MM.1S (cell line): ENCODE data around the gene SLC25A4.

Experiments used
- DNase-seq: peaks from one replicate; pipeline ENCODE4 v3.0.0-alpha.2; 2015
- H2AFZ ChIP-seq: fragments of 300-600 bp; sonication (generic); 2 replicates; pipeline ENCODE4 v1.6.0; 2016; ENCODE audit warnings: antibody characterized with exemption, low read length
- H3F3A ChIP-seq: fragments of 300-600 bp; sonication (generic); 2 replicates; pipeline ENCODE4 v1.6.1; 2016; ENCODE audit warnings: mild to moderate bottlenecking, antibody characterized with exemption, low read length, moderate library complexity, mixed read lengths; ENCODE audit not compliant: insufficient read depth
- H3K27ac ChIP-seq: fragments of 300-600 bp; sonication (generic); 2 replicates; pipeline ENCODE4 v1.5.1; 2016; ENCODE audit warnings: mild to moderate bottlenecking, low read length
- H3K27me3 ChIP-seq: fragments of 300-600 bp; sonication (generic); replicated peaks from 2 replicates; pipeline ENCODE4 v1.6.0; 2016; ENCODE audit warnings: low read length; ENCODE audit not compliant: insufficient read depth
- H3K36me3 ChIP-seq: fragments of 300-600 bp; sonication (generic); replicated peaks from 2 replicates; pipeline ENCODE4 v1.6.1; 2016; ENCODE audit warnings: mild to moderate bottlenecking, low read length, mixed read lengths; ENCODE audit not compliant: insufficient read depth
- H3K4me1 ChIP-seq: fragments of 300-600 bp; sonication (generic); 2 replicates; pipeline ENCODE4 v1.6.1; 2016; ENCODE audit warnings: low read length, mixed read lengths
- H3K4me2 ChIP-seq: fragments of 300-600 bp; sonication (generic); 2 replicates; pipeline ENCODE4 v1.6.0; 2016; ENCODE audit warnings: low read depth, low read length
- H3K4me3 ChIP-seq: fragments of 300-600 bp; sonication (generic); 2 replicates; pipeline ENCODE4 v1.5.1; 2016; ENCODE audit warnings: low read length, mixed read lengths
- H3K79me2 ChIP-seq: fragments of 300-600 bp; sonication (generic); 2 replicates; pipeline ENCODE4 v1.6.1; 2016; ENCODE audit warnings: mixed run types, low read length, mixed read lengths
- H3K9ac ChIP-seq: fragments of 300-600 bp; sonication (generic); 2 replicates; pipeline ENCODE4 v1.6.1; 2016; ENCODE audit warnings: low read length, mixed read lengths
- H3K9me2 ChIP-seq: fragments of 300-600 bp; sonication (generic); replicated peaks from 2 replicates; pipeline ENCODE4 v1.6.1; 2016; ENCODE audit warnings: mild to moderate bottlenecking, low read length, mixed read lengths; ENCODE audit not compliant: insufficient read depth
- H3K9me3 ChIP-seq: fragments of 300-600 bp; sonication (generic); replicated peaks from 2 replicates; pipeline ENCODE4 v1.6.1; 2016; ENCODE audit warnings: mild to moderate bottlenecking, low read length, mixed read lengths; ENCODE audit not compliant: insufficient read depth
- H4K20me1 ChIP-seq: fragments of 300-600 bp; sonication (generic); 2 replicates; pipeline ENCODE4 v1.6.1; 2016; ENCODE audit warnings: mild to moderate bottlenecking, low read length, moderate library complexity, mixed read lengths; ENCODE audit not compliant: insufficient read depth
- EZH2 ChIP-seq: fragments of 300-600 bp; sonication (generic); optimal IDR thresholded peaks from 2 replicates; pipeline ENCODE3; 2017; ENCODE audit warnings: low read depth, mild to moderate bottlenecking, antibody characterized with exemption, low read length, mixed read lengths
- EZH2phosphoT487 ChIP-seq: fragments of 300-600 bp; sonication (generic); IDR thresholded peaks from 2 replicates; pipeline ENCODE4 v1.6.1; 2018; ENCODE audit warnings: antibody characterized with exemption, low read length
- TF ChIP-seq, protein P1 (sequence below): fragments of 300-600 bp; sonication (generic); IDR thresholded peaks from 2 replicates; pipeline ENCODE4 v1.5.1; 2016; ENCODE audit warnings: antibody characterized with exemption, low read length, mixed read lengths

SLC25A4 gene

DNA sequence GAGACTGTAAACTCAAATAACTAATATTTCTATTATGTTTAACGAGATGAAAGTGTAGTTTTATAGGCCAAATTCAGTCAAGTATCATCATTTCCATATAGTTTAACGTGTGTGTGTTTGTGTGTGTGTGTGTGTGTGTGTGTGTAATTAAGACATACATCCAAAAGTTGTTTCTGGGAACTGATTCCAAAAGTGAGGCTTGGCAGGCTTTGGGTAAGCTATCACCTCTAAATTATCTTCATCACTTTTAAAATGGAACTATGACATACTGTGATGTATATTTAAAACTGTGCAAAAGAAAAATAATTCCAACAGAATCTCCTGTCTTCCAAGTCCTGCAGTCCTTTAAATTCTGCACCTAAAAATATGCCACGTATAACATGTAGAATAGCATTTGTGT, 19.1 kb upstream of the SLC25A4 start:
- no peaks in the 10 kb centered on the region for H3K36me3 ChIP-seq
- no peak overlapping the region for H2AFZ ChIP-seq
- H3K9me3 ChIP-seq = no peaks in the 10 kb centered on the region
- H3K9me2 ChIP-seq = no peaks in the 10 kb centered on the region
- no peaks in the 10 kb centered on the region for H3K27me3 ChIP-seq
- H3K4me1 ChIP-seq = peaks cover 31% of the 10 kb centered on the region
- H3K4me3 ChIP-seq = no peak overlapping the region
- H3K9ac ChIP-seq = no peak overlapping the region
- no peak for TF ChIP-seq EZH2phosphoT487
- TF ChIP-seq, protein P1, sequence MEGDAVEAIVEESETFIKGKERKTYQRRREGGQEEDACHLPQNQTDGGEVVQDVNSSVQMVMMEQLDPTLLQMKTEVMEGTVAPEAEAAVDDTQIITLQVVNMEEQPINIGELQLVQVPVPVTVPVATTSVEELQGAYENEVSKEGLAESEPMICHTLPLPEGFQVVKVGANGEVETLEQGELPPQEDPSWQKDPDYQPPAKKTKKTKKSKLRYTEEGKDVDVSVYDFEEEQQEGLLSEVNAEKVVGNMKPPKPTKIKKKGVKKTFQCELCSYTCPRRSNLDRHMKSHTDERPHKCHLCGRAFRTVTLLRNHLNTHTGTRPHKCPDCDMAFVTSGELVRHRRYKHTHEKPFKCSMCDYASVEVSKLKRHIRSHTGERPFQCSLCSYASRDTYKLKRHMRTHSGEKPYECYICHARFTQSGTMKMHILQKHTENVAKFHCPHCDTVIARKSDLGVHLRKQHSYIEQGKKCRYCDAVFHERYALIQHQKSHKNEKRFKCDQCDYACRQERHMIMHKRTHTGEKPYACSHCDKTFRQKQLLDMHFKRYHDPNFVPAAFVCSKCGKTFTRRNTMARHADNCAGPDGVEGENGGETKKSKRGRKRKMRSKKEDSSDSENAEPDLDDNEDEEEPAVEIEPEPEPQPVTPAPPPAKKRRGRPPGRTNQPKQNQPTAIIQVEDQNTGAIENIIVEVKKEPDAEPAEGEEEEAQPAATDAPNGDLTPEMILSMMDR = no peak
- TF ChIP-seq EZH2 = no peak
- DNase-seq = no peak
- peak overlapping the region; percentile 93; the same call in 1 of the 2 replicates for H3K4me2 ChIP-seq
- no peak overlapping the region for H3K27ac ChIP-seq
- H3K79me2 ChIP-seq = no peaks in the 10 kb centered on the region
- H4K20me1 ChIP-seq = no peaks in the 10 kb centered on the region
- peaks cover 26% of the 10 kb centered on the region for H3F3A ChIP-seq

DNA sequence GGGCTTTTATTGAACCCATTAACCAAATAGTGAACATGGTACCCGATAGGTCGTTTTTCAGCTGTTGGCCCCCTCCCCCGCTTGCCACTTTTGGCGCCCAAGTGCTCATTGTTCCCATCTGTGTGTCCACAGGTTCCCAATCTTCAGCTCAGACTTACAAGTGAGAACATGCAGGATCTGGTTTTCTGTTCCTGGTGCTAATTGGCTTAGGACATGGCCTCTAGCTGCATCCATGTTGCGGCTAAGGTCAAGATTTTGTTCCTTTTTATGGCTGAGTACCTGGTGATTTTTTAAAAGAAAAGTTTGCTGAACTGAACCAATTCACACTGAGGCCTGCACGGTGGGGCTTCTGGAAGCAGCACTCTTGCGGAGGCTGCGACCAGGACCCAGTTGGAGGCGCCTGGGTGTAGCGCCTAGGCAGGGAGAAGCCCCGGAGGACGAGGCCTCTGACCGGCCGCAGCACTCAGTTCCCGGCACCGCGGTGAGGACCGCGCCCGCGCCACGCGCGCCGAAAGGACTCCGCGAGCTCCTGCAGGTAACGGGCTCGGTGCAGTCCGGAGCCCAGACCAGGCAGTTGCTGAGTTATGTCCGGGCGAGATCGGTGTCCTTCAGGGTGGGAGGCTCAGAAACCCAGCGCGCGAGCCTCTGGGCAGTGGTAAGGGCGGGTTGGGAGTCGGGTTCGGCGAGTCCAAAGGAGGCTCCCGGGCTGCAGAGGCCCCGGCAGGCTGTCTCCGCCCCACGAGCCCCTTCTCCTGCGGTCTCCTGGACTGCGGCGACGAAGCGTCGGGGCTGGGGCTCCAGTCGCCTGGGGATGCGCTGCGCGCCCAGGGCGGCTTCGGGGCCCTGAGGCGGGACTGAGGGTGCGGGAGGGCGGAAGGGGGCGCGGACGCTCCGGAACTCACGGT, 15.8 kb upstream of the SLC25A4 start:
- H2AFZ ChIP-seq = no peak overlapping the region
- no peaks in the 10 kb centered on the region for H3K36me3 ChIP-seq
- H3K4me1 ChIP-seq = peaks cover 16% of the 10 kb centered on the region
- peaks cover 14% of the 10 kb centered on the region for H3F3A ChIP-seq
- TF ChIP-seq EZH2phosphoT487 = no peak
- TF ChIP-seq, protein P1 = no peak
- TF ChIP-seq EZH2 = no peak
- no peaks in the 10 kb centered on the region for H3K79me2 ChIP-seq
- no peak overlapping the region for H3K4me2 ChIP-seq
- no peaks in the 10 kb centered on the region for H3K9me3 ChIP-seq
- H3K27me3 ChIP-seq = no peaks in the 10 kb centered on the region
- no peaks in the 10 kb centered on the region for H3K9me2 ChIP-seq
- no peak overlapping the region for H3K9ac ChIP-seq
- H3K4me3 ChIP-seq = no peak overlapping the region
- no peak for DNase-seq
- no peak overlapping the region for H3K27ac ChIP-seq
- H4K20me1 ChIP-seq = no peaks in the 10 kb centered on the region

DNA sequence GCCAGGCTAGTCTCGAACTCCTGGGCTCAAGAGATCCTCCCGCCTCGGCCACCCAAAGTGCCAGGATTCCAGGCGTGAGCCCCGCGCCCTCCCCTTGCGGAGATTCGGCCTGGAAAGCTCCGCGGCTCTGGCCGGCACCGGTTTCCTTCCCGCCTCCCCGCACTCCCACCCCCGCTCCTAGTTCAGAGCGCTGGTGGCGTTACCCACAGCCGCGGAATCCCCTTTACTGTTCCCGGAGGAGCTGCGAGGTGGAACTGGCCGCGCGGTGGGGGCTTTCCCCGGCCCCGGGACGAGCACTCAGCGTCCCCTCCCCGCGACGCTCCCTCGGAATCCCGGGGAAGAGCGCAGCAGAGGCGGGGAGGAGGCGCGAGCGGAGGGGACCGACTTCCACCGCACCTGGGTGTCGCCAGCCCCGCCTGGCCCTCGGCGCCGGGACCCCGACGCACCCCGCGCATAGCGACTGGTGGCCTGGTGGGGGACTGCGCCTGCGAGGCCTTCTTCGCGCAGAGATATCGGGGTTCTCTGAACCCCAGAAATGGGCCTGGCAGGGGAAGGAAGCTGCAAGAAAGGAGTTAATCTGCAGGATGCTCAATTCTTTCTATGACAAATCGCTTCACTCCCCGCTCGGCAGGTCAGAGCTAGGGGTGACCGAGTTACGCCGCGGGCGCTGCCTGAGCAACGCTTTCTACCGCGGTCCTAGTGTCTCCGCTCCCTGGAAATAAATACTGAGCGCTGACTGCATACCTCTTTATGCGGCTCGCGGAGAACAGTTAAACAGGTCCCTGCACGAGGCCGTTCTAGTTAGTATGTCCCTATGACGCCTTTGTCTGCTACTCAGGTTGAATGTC, 14.6 kb upstream of the SLC25A4 start:
- peaks cover 7% of the 10 kb centered on the region for H3K4me1 ChIP-seq
- H3F3A ChIP-seq = peaks cover 2% of the 10 kb centered on the region
- H3K79me2 ChIP-seq = no peaks in the 10 kb centered on the region
- H3K27ac ChIP-seq = no peak overlapping the region
- peak overlapping the region; percentile 77 for H3K4me2 ChIP-seq
- no peaks in the 10 kb centered on the region for H3K9me3 ChIP-seq
- H4K20me1 ChIP-seq = no peaks in the 10 kb centered on the region
- TF ChIP-seq EZH2phosphoT487 (no peak), EZH2 (no peak)
- TF ChIP-seq, protein P1 = no peak; the same call in 1 of the 2 replicates
- no peak overlapping the region for H3K9ac ChIP-seq
- H3K36me3 ChIP-seq = no peaks in the 10 kb centered on the region
- DNase-seq = no peak
- no peaks in the 10 kb centered on the region for H3K9me2 ChIP-seq
- H3K27me3 ChIP-seq = no peaks in the 10 kb centered on the region
- H2AFZ ChIP-seq = peak overlapping the region; percentile 85
- peak overlapping the region; percentile 54 for H3K4me3 ChIP-seq
